ENCODE results near the gene FERMT1. TPM values are rescaled to one million over a fixed set of nuclear protein-coding genes. Genes with fewer than 3 reads are reported as not detected.

FERMT1 gene
- total RNA-seq, 1 donor from 2014 or later, result 1.3 TPM

DNA sequence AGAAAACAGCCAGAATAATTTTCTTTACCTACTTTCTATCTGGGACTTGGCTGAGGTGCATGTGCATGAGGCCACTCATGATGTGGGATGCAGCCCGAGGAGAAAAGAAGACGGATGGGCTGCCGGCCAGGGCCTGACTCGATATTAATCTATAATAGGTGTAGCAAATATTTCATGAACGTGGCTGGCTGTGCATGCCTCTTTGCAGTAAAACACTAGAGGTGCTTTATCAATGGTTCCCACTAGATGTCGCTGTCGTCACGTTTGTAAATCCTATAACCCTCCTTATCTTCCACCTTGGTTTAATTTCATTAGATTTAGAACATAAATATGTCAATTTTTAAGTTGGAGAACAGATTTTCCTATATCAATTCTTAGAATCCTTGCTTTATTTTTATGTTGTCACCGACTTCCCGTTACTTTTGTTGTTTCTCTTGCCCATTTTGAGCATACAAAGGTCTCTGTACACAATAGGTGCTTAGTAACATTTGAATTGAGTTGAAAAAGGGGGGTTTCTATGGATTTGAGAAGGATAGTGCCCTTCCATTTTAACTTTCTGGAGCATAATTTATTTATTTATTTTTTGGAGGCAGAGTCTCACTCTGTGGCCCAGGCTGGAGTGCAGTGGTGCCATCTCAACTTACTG is 19.6 kb upstream of the FERMT1 start:
- H3K36me3 Mint-ChIP-seq, result no peaks in the 10 kb centered on the region
- TF ChIP-seq, protein P1, sequence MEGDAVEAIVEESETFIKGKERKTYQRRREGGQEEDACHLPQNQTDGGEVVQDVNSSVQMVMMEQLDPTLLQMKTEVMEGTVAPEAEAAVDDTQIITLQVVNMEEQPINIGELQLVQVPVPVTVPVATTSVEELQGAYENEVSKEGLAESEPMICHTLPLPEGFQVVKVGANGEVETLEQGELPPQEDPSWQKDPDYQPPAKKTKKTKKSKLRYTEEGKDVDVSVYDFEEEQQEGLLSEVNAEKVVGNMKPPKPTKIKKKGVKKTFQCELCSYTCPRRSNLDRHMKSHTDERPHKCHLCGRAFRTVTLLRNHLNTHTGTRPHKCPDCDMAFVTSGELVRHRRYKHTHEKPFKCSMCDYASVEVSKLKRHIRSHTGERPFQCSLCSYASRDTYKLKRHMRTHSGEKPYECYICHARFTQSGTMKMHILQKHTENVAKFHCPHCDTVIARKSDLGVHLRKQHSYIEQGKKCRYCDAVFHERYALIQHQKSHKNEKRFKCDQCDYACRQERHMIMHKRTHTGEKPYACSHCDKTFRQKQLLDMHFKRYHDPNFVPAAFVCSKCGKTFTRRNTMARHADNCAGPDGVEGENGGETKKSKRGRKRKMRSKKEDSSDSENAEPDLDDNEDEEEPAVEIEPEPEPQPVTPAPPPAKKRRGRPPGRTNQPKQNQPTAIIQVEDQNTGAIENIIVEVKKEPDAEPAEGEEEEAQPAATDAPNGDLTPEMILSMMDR (IDR thresholded peaks at IDR 0.05), result peak; percentile 89
- TF ChIP-seq EZH2 (IDR thresholded peaks at IDR 0.05), result no peak
- DNase-seq (ENCODE audit: low spot score), result peak; percentile 66

DNA sequence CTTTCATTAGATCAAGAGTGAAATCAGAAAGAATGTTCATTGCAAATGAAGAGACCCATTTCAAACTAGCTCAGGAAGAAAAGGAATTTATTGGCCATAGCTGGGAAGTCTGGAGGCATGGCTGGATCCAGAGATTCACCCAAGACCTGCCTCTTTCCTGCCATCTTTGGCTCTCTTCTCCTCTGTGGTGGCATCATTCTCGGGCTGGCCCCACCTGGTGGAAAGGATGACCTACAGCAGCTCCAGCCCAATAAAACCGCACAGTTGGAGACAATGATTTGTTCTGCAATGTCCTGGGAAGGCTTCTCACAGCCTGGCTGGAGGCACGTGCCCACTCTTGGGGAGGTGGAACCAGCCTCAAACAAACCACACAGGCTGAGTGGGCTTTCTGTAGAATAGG is 18.1 kb upstream of the FERMT1 start:
- Histone ChIP-seq H3K27me3 (no peaks in the 10 kb centered on the region), H3F3A (ENCODE audit: low read depth) (no peaks in the 10 kb centered on the region), H3K4me2 (no peak overlapping the region), H3K79me2 (ENCODE audit: low read depth) (no peaks in the 10 kb centered on the region), H3K9me3 (ENCODE audit: low read depth) (peaks cover 7% of the 10 kb centered on the region), H3K9ac (no peak overlapping the region), H4K20me1 (ENCODE audit: low read depth) (no peaks in the 10 kb centered on the region), H3K4me1 (no peaks in the 10 kb centered on the region), H2AFZ (replicated peaks) (no peak overlapping the region), H3K27ac (no peak overlapping the region), H3K36me3 (no peaks in the 10 kb centered on the region), H3K4me3 (no peak overlapping the region)
- no peak for TF ChIP-seq EZH2phosphoT487 (IDR thresholded peaks at IDR 0.05)
- TF ChIP-seq, protein P1 (IDR thresholded peaks at IDR 0.05), result peak; percentile 21
- H3K27me3 Mint-ChIP-seq (ENCODE audit: insufficient read depth, low read depth), result peaks cover 7% of the 10 kb centered on the region
- no peak overlapping the region for H3K4me3 Mint-ChIP-seq
- peak; percentile 14 for DNase-seq (ENCODE audit: low spot score)
- peaks cover 4% of the 10 kb centered on the region for H3K9me3 Mint-ChIP-seq
- no peak overlapping the region for H3K27ac Mint-ChIP-seq
- H3K36me3 Mint-ChIP-seq, result no peaks in the 10 kb centered on the region
- no peaks in the 10 kb centered on the region for H3K4me1 Mint-ChIP-seq

More for the DNA sequence above, 19.6 kb upstream of the FERMT1 start:
- Histone ChIP-seq H3F3A (ENCODE audit: low read depth) (no peaks in the 10 kb centered on the region), H4K20me1 (ENCODE audit: low read depth) (no peaks in the 10 kb centered on the region), H3K9ac (no peak overlapping the region), H3K79me2 (ENCODE audit: low read depth) (no peaks in the 10 kb centered on the region), H3K9me3 (ENCODE audit: low read depth) (peaks cover 7% of the 10 kb centered on the region), H3K27me3 (no peaks in the 10 kb centered on the region), H3K36me3 (no peaks in the 10 kb centered on the region), H3K4me3 (no peak overlapping the region), H3K4me2 (no peak overlapping the region), H2AFZ (replicated peaks) (peak overlapping the region; percentile 38), H3K4me1 (no peaks in the 10 kb centered on the region), H3K27ac (no peak overlapping the region)
- H3K27me3 Mint-ChIP-seq (ENCODE audit: insufficient read depth, low read depth), result peaks cover 7% of the 10 kb centered on the region
- H3K9me3 Mint-ChIP-seq, result peaks cover 6% of the 10 kb centered on the region
- no peak overlapping the region for H3K27ac Mint-ChIP-seq
- no peak overlapping the region for H3K4me3 Mint-ChIP-seq
- no peaks in the 10 kb centered on the region for H3K4me1 Mint-ChIP-seq

DNA sequence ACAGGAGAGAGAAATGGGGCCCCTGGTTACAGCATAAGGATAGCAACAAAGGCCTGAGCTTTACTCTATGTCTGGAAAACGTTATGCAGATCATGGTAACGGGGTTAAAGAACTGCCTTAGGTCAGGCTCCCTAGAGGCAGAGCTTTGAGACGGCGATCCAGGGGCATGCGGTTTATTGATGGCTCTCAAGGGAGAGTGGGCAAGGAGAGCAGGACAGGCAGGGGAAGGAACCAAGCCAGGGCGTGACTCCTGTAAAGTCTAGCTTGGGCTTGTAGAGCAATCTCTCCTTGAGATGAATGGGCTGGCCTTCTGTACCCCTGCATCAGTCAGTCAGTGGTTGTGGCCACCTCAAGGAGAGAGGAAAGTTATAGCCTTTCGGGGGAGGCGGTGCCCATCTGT is 12.5 kb upstream of the FERMT1 start:
- H3K4me2 ChIP-seq, result no peak overlapping the region
- H3K4me1 ChIP-seq, result no peaks in the 10 kb centered on the region
- H4K20me1 ChIP-seq (ENCODE audit: low read depth), result no peaks in the 10 kb centered on the region
- H3K9me3 ChIP-seq (ENCODE audit: low read depth), result no peaks in the 10 kb centered on the region
- H3K4me3 Mint-ChIP-seq, result no peak overlapping the region
- no peak overlapping the region for H3K9ac ChIP-seq
- no peaks in the 10 kb centered on the region for H3K4me1 Mint-ChIP-seq
- no peak overlapping the region for H2AFZ ChIP-seq (replicated peaks)
- no peak overlapping the region for H3K27ac ChIP-seq
- TF ChIP-seq, protein P1 (IDR thresholded peaks at IDR 0.05), result no peak
- TF ChIP-seq EZH2phosphoT487 (IDR thresholded peaks at IDR 0.05), result no peak
- peaks cover 3% of the 10 kb centered on the region for H3K27me3 Mint-ChIP-seq (ENCODE audit: insufficient read depth, low read depth)
- no peak overlapping the region for H3K27ac Mint-ChIP-seq
- no peaks in the 10 kb centered on the region for H3F3A ChIP-seq (ENCODE audit: low read depth)
- no peaks in the 10 kb centered on the region for H3K9me3 Mint-ChIP-seq
- DNase-seq (ENCODE audit: low spot score), result no peak
- H3K4me3 ChIP-seq, result no peak overlapping the region
- no peaks in the 10 kb centered on the region for H3K79me2 ChIP-seq (ENCODE audit: low read depth)
- no peaks in the 10 kb centered on the region for H3K36me3 Mint-ChIP-seq
- H3K27me3 ChIP-seq, result no peaks in the 10 kb centered on the region
- no peaks in the 10 kb centered on the region for H3K36me3 ChIP-seq

Measured in neural progenitor cell (in vitro differentiated cells).